Measurements from ENCODE around the gene CFAP54. TPM values are rescaled to one million over a fixed set of nuclear protein-coding genes. Genes with fewer than 3 reads are reported as not detected.

Gene CFAP54
- total RNA-seq, 1 donor from 2014 or later: 0.15 TPM

- DNase-seq: no peak
- Mint-ChIP-seq H3K27me3 (ENCODE audit: unreplicated experiment) (peaks cover 2% of the 10 kb centered on the region), H3K36me3 (ENCODE audit: unreplicated experiment) (no peaks in the 10 kb centered on the region), H3K4me3 (ENCODE audit: unreplicated experiment) (no peak overlapping the region), H3K4me1 (ENCODE audit: low read depth, unreplicated experiment) (no peaks in the 10 kb centered on the region), H3K9me3 (ENCODE audit: unreplicated experiment) (no peaks in the 10 kb centered on the region), H3K27ac (ENCODE audit: unreplicated experiment) (no peak overlapping the region)
- TF ChIP-seq, protein P1, sequence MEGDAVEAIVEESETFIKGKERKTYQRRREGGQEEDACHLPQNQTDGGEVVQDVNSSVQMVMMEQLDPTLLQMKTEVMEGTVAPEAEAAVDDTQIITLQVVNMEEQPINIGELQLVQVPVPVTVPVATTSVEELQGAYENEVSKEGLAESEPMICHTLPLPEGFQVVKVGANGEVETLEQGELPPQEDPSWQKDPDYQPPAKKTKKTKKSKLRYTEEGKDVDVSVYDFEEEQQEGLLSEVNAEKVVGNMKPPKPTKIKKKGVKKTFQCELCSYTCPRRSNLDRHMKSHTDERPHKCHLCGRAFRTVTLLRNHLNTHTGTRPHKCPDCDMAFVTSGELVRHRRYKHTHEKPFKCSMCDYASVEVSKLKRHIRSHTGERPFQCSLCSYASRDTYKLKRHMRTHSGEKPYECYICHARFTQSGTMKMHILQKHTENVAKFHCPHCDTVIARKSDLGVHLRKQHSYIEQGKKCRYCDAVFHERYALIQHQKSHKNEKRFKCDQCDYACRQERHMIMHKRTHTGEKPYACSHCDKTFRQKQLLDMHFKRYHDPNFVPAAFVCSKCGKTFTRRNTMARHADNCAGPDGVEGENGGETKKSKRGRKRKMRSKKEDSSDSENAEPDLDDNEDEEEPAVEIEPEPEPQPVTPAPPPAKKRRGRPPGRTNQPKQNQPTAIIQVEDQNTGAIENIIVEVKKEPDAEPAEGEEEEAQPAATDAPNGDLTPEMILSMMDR (IDR thresholded peaks at IDR 0.05; ENCODE audit: partially characterized antibody, unreplicated experiment): no peak
These were observed 392.2 kb downstream of the CFAP54 start for GRCh38 chr12:96881608-96882007.

- Mint-ChIP-seq H3K4me1 (ENCODE audit: low read depth, unreplicated experiment) (no peaks in the 10 kb centered on the region), H3K4me3 (ENCODE audit: unreplicated experiment) (no peak overlapping the region), H3K27me3 (ENCODE audit: unreplicated experiment) (peaks cover 2% of the 10 kb centered on the region), H3K27ac (ENCODE audit: unreplicated experiment) (no peak overlapping the region), H3K36me3 (ENCODE audit: unreplicated experiment) (no peaks in the 10 kb centered on the region), H3K9me3 (ENCODE audit: unreplicated experiment) (no peaks in the 10 kb centered on the region)
- TF ChIP-seq, protein P1 (IDR thresholded peaks at IDR 0.05; ENCODE audit: partially characterized antibody, unreplicated experiment): no peak
- DNase-seq: no peak
These were observed 393.5 kb downstream of the CFAP54 start for GRCh38 chr12:96882862-96883261.

- Mint-ChIP-seq H3K36me3 (ENCODE audit: unreplicated experiment) (no peaks in the 10 kb centered on the region), H3K27ac (ENCODE audit: unreplicated experiment) (no peak overlapping the region), H3K27me3 (ENCODE audit: unreplicated experiment) (peaks cover 2% of the 10 kb centered on the region), H3K4me3 (ENCODE audit: unreplicated experiment) (no peak overlapping the region), H3K9me3 (ENCODE audit: unreplicated experiment) (no peaks in the 10 kb centered on the region), H3K4me1 (ENCODE audit: low read depth, unreplicated experiment) (no peaks in the 10 kb centered on the region)
- no peak for DNase-seq
- TF ChIP-seq, protein P1 (IDR thresholded peaks at IDR 0.05; ENCODE audit: partially characterized antibody, unreplicated experiment): no peak
These were observed 394.2 kb downstream of the CFAP54 start for GRCh38 chr12:96883571-96883970.

DNA sequence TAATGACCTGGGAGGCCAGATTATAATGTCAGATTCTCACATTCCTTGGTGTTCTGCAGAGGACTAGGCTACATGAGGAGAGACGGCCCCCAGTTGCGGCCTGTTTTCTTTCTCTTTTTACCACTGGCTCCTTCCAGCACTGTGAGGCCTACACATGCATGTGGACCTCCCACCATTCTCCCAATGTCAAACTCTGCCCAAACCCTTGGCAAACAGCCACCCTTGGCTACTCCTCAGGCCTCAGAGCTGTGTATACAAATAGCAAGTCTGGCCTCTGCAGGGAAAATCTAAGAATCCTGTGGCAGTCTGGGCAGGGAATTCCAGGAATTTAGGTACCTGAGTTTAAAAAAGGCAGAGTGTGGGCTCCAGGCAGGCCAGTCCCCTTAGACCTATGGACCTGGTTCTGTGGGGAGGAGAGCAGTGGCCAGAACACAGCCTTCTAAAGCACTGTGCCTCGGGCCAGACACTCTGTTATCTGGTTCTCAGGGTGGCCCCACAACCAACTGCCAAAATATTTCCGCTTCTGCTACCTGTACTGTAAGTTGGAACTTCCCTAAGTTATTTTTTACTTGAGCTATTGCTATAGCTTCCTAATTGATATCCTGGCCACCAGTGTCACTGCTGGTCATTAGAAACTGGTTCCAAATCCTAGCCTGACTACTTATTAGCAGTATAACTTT lies 397.8 kb downstream of the CFAP54 start:
- Mint-ChIP-seq H3K9me3 (ENCODE audit: unreplicated experiment) (no peaks in the 10 kb centered on the region), H3K27ac (ENCODE audit: unreplicated experiment) (no peak overlapping the region), H3K4me1 (ENCODE audit: low read depth, unreplicated experiment) (no peaks in the 10 kb centered on the region), H3K27me3 (ENCODE audit: unreplicated experiment) (no peaks in the 10 kb centered on the region), H3K4me3 (ENCODE audit: unreplicated experiment) (no peak overlapping the region), H3K36me3 (ENCODE audit: unreplicated experiment) (no peaks in the 10 kb centered on the region)
- TF ChIP-seq, protein P1 (IDR thresholded peaks at IDR 0.05; ENCODE audit: partially characterized antibody, unreplicated experiment): no peak
- no peak for DNase-seq

DNA sequence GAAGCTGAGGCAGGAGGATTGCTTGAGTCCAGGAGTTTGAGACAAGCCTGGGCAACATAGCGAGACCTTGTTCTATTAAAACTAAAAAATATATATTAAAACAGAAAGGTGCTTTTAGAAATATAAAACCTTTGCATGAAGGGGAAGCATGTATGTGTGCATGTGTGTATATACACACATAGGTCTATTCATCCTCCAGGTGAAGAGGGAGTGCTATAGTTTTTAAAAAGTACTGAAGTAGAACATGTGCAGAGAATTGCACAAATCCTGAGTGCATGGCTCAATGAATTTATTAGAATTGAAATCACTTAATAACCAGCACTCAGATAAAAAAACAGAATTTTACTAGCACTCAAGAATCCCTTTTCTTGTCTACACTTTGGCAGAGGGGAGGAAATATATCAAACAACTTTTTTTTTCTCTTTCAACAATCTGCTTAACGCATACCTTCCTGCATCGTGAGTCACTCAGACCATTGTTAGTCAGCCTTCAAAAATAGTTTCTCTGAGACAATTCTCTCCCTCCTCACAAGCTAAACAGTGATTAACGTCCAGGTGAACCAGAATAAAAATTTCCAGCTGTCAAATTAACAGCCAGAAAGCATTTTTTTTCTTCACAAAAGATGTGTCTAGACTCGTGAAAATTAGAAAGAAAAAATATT lies 400.0 kb downstream of the CFAP54 start:
- Mint-ChIP-seq H3K36me3 (ENCODE audit: unreplicated experiment) (no peaks in the 10 kb centered on the region), H3K4me1 (ENCODE audit: low read depth, unreplicated experiment) (no peaks in the 10 kb centered on the region), H3K4me3 (ENCODE audit: unreplicated experiment) (no peak overlapping the region), H3K27me3 (ENCODE audit: unreplicated experiment) (no peaks in the 10 kb centered on the region), H3K27ac (ENCODE audit: unreplicated experiment) (no peak overlapping the region), H3K9me3 (ENCODE audit: unreplicated experiment) (peaks cover 1% of the 10 kb centered on the region)
- DNase-seq: no peak
- TF ChIP-seq, protein P1 (IDR thresholded peaks at IDR 0.05; ENCODE audit: partially characterized antibody, unreplicated experiment): no peak

Data from glutamatergic neuron (in vitro differentiated cells).